HEK293 (cell line): Measurements from ENCODE around the gene ATXN7.

ENCODE experiments used
- CTCF ChIP-seq: fragments of 450-650 bp; formaldehyde crosslinking; IDR thresholded peaks from 2 replicates; pipeline ENCODE4 v1.5.1; 2016; ENCODE audit warnings: missing biosample characterization, missing genetic modification characterization
- TCF7L2 ChIP-seq: IDR thresholded peaks from 2 replicates; pipeline ENCODE4 v1.6.1; 2011; ENCODE audit warnings: low read depth, mild to moderate bottlenecking, inconsistent platforms, low read length, moderate library complexity, borderline replicate concordance
- ZBTB8A ChIP-seq: fragments of 450-650 bp; formaldehyde crosslinking; IDR thresholded peaks from 2 replicates; pipeline ENCODE4 v1.5.1; 2016; ENCODE audit warnings: missing biosample characterization, missing genetic modification characterization
- ZEB2 ChIP-seq: fragments of 450-650 bp; formaldehyde crosslinking; IDR thresholded peaks from 2 replicates; pipeline ENCODE4 v1.5.1; 2016; ENCODE audit warnings: missing biosample characterization, missing genetic modification characterization
- ZNF138 ChIP-seq: fragments of 450-650 bp; formaldehyde crosslinking; IDR thresholded peaks from 2 replicates; pipeline ENCODE4 v1.5.1; 2016; ENCODE audit warnings: missing biosample characterization, missing genetic modification characterization, borderline replicate concordance
- ZNF350 ChIP-seq: fragments of 450-650 bp; formaldehyde crosslinking; IDR thresholded peaks from 2 replicates; pipeline ENCODE4 v1.5.0; 2017; ENCODE audit warnings: missing biosample characterization, mild to moderate bottlenecking, missing genetic modification characterization
- ZNF558 ChIP-seq: fragments of 450-650 bp; formaldehyde crosslinking; IDR thresholded peaks from 2 replicates; pipeline ENCODE4 v1.5.1; 2016; ENCODE audit warnings: missing biosample characterization, missing genetic modification characterization
- ZNF830 ChIP-seq: fragments of 450-650 bp; IDR thresholded peaks from 2 replicates; pipeline ENCODE4 v1.5.0; 2018; ENCODE audit warnings: missing biosample characterization, missing genetic modification characterization, low read depth, mild to moderate bottlenecking, moderate library complexity
- TF ChIP-seq, protein P1 (sequence below): fragments of 450-650 bp; IDR thresholded peaks from 2 replicates; pipeline ENCODE4 v1.5.1; 2018; ENCODE audit warnings: missing biosample characterization, missing genetic modification characterization

- TF ChIP-seq ZNF558 (tag by site-specific recombination): no peak
- TF ChIP-seq ZEB2 (tag by site-specific recombination): no peak
- TF ChIP-seq ZBTB8A: no peak
- no peak for TF ChIP-seq ZNF830 (tag by site-specific recombination)
- no peak for TF ChIP-seq ZNF138 (tag by site-specific recombination)
- no peak for TF ChIP-seq ZNF350 (tag by site-specific recombination)
- TF ChIP-seq, protein P1, sequence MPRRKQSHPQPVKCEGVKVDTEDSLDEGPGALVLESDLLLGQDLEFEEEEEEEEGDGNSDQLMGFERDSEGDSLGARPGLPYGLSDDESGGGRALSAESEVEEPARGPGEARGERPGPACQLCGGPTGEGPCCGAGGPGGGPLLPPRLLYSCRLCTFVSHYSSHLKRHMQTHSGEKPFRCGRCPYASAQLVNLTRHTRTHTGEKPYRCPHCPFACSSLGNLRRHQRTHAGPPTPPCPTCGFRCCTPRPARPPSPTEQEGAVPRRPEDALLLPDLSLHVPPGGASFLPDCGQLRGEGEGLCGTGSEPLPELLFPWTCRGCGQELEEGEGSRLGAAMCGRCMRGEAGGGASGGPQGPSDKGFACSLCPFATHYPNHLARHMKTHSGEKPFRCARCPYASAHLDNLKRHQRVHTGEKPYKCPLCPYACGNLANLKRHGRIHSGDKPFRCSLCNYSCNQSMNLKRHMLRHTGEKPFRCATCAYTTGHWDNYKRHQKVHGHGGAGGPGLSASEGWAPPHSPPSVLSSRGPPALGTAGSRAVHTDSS (tag by site-specific recombination): no peak
- no peak for TF ChIP-seq TCF7L2
- TF ChIP-seq CTCF (tag by site-specific recombination): no peak
Observed at GRCh38 chr3:64049832-64050231, 186.2 kb downstream of the ATXN7 start.
